HEK293 (cell line): ENCODE measurements around the gene NRG2.

Source experiments
- CTCF ChIA-PET: fragments of 350-600 bp; formaldehyde crosslinking; extraction: SDS; loops from one replicate; lab custom pipeline; 2021; ENCODE audit warnings: antibody characterized with exemption; lab: Yijun Ruan, JAX
- POLR2A ChIA-PET: fragments of 300-600 bp; formaldehyde crosslinking; extraction: SDS; loops from one replicate; lab custom pipeline; 2020; ENCODE audit warnings: antibody characterized with exemption, inconsistent platforms; lab: Yijun Ruan, JAX
- H3K27ac ChIP-seq: fragments of 200-500 bp; sonication (Bioruptor generic); 2 replicates; pipeline ENCODE4 v1.5.1; 2014; ENCODE audit warnings: low read depth, low read length, control low read depth, inconsistent platforms; ENCODE audit errors: extremely low read depth
- H3K36me3 ChIP-seq, 2 experiments: fragments of 200-500 bp in 1 of 2; sonication (Bioruptor generic) in 1 of 2; 1 replicate in 1 of 2; 2 replicates in 1 of 2; pipeline ENCODE4 v1.5.1; 2014 to 2017; ENCODE audit warnings: inconsistent platforms in 2 of 2, low read length in 2 of 2; ENCODE audit not compliant: control insufficient read depth in 2 of 2, insufficient read depth in 1 of 2
- H3K4me1 ChIP-seq: fragments of 200-500 bp; sonication (Bioruptor generic); 2 replicates; pipeline ENCODE4 v1.5.1; 2014; ENCODE audit warnings: mild to moderate bottlenecking, low read length, inconsistent platforms; ENCODE audit not compliant: control insufficient read depth, insufficient read depth
- H3K4me3 ChIP-seq: 2 replicates; pipeline ENCODE4 v1.5.1; 2011; ENCODE audit warnings: low read depth, mild to moderate bottlenecking, control low read depth, low read length, moderate library complexity
- H3K9me3 ChIP-seq: fragments of 200-500 bp; sonication (Bioruptor generic); 2 replicates; pipeline ENCODE4 v1.5.1; 2014; ENCODE audit warnings: low read depth, low read length, inconsistent platforms; ENCODE audit not compliant: control insufficient read depth, insufficient read depth
- OVOL3 ChIP-seq: fragments of 450-650 bp; formaldehyde crosslinking; IDR thresholded peaks from 2 replicates; pipeline ENCODE4 v1.5.1; 2016; ENCODE audit warnings: missing biosample characterization, missing genetic modification characterization
- SP2 ChIP-seq: fragments of 450-650 bp; formaldehyde crosslinking; IDR thresholded peaks from 2 replicates; pipeline ENCODE4 v1.5.1; 2016; ENCODE audit warnings: missing biosample characterization, missing genetic modification characterization
- ZBTB17 ChIP-seq: fragments of 450-650 bp; formaldehyde crosslinking; IDR thresholded peaks from 2 replicates; pipeline ENCODE4 v1.5.1; 2016; ENCODE audit warnings: missing biosample characterization, missing genetic modification characterization
- ZBTB20 ChIP-seq: fragments of 450-650 bp; formaldehyde crosslinking; IDR thresholded peaks from 2 replicates; pipeline ENCODE4 v1.5.1; 2016; ENCODE audit warnings: missing biosample characterization, missing genetic modification characterization
- ZBTB48 ChIP-seq: fragments of 450-650 bp; formaldehyde crosslinking; IDR thresholded peaks from 2 replicates; pipeline ENCODE4 v1.5.1; 2016; ENCODE audit warnings: missing biosample characterization, missing genetic modification characterization
- ZNF16 ChIP-seq: fragments of 450-650 bp; formaldehyde crosslinking; IDR thresholded peaks from 2 replicates; pipeline ENCODE4 v1.5.1; 2016; ENCODE audit warnings: low read depth, missing biosample characterization, missing genetic modification characterization
- ZNF174 ChIP-seq: fragments of 450-650 bp; formaldehyde crosslinking; IDR thresholded peaks from 2 replicates; pipeline ENCODE4 v1.5.0; 2017; ENCODE audit warnings: missing biosample characterization, mild to moderate bottlenecking, missing genetic modification characterization
- ZNF311 ChIP-seq: fragments of 450-650 bp; formaldehyde crosslinking; IDR thresholded peaks from 2 replicates; pipeline ENCODE4 v1.5.1; 2017; ENCODE audit warnings: missing biosample characterization, missing genetic modification characterization, borderline replicate concordance
- ZNF433 ChIP-seq: fragments of 450-650 bp; formaldehyde crosslinking; IDR thresholded peaks from 2 replicates; pipeline ENCODE4 v1.5.1; 2016; ENCODE audit warnings: missing biosample characterization, missing genetic modification characterization, low read depth
- ZNF501 ChIP-seq: fragments of 450-650 bp; formaldehyde crosslinking; IDR thresholded peaks from 2 replicates; pipeline ENCODE4 v1.5.1; 2016; ENCODE audit warnings: missing biosample characterization, missing genetic modification characterization
- ZNF514 ChIP-seq: fragments of 450-650 bp; formaldehyde crosslinking; IDR thresholded peaks from 2 replicates; pipeline ENCODE4 v1.5.1; 2016; ENCODE audit warnings: missing biosample characterization, missing genetic modification characterization
- ZNF521 ChIP-seq: fragments of 450-650 bp; formaldehyde crosslinking; IDR thresholded peaks from 2 replicates; pipeline ENCODE4 v1.5.1; 2017; ENCODE audit warnings: missing biosample characterization, mild to moderate bottlenecking, missing genetic modification characterization
- ZNF529 ChIP-seq: fragments of 450-650 bp; formaldehyde crosslinking; IDR thresholded peaks from 2 replicates; pipeline ENCODE4 v1.5.1; 2017; ENCODE audit warnings: missing genetic modification characterization, missing biosample characterization; ENCODE audit not compliant: insufficient replicate concordance
- ZNF530 ChIP-seq: fragments of 450-650 bp; formaldehyde crosslinking; IDR thresholded peaks from 2 replicates; pipeline ENCODE4 v1.5.1; 2016; ENCODE audit warnings: low read depth, missing biosample characterization, missing genetic modification characterization
- ZNF561 ChIP-seq: fragments of 450-650 bp; IDR thresholded peaks from 2 replicates; pipeline ENCODE4 v1.5.1; 2018; ENCODE audit warnings: missing biosample characterization, missing genetic modification characterization, borderline replicate concordance
- ZNF585B ChIP-seq: fragments of 450-650 bp; formaldehyde crosslinking; IDR thresholded peaks from 2 replicates; pipeline ENCODE4 v1.5.1; 2016; ENCODE audit warnings: missing biosample characterization, missing genetic modification characterization
- ZNF701 ChIP-seq: fragments of 450-650 bp; formaldehyde crosslinking; IDR thresholded peaks from 2 replicates; pipeline ENCODE4 v1.5.1; 2016; ENCODE audit warnings: missing biosample characterization, missing genetic modification characterization
- ZNF768 ChIP-seq: fragments of 450-650 bp; formaldehyde crosslinking; IDR thresholded peaks from 2 replicates; pipeline ENCODE4 v1.5.1; 2018; ENCODE audit warnings: missing biosample characterization, mild to moderate bottlenecking, missing genetic modification characterization
- ZNF792 ChIP-seq: fragments of 450-650 bp; formaldehyde crosslinking; IDR thresholded peaks from 2 replicates; pipeline ENCODE4 v1.5.1; 2016; ENCODE audit warnings: missing biosample characterization, missing genetic modification characterization
- ZSCAN30 ChIP-seq: fragments of 450-650 bp; IDR thresholded peaks from 2 replicates; pipeline ENCODE4 v1.5.1; 2018; ENCODE audit warnings: missing biosample characterization, mild to moderate bottlenecking, missing genetic modification characterization, moderate library complexity
- TF ChIP-seq, protein P1 (sequence below): fragments of 450-650 bp; formaldehyde crosslinking; IDR thresholded peaks from 2 replicates; pipeline ENCODE4 v1.5.1; 2016; ENCODE audit warnings: missing biosample characterization, missing genetic modification characterization
- TF ChIP-seq, protein P2 (sequence below): fragments of 450-650 bp; formaldehyde crosslinking; IDR thresholded peaks from 2 replicates; pipeline ENCODE4 v1.5.1; 2017; ENCODE audit warnings: missing biosample characterization, mild to moderate bottlenecking, missing genetic modification characterization, moderate library complexity
- TF ChIP-seq, protein P3 (sequence below): fragments of 450-650 bp; formaldehyde crosslinking; IDR thresholded peaks from 2 replicates; pipeline ENCODE4 v1.5.1; 2016; ENCODE audit warnings: missing biosample characterization, missing genetic modification characterization
- TF ChIP-seq, protein P4 (sequence below): fragments of 450-650 bp; formaldehyde crosslinking; IDR thresholded peaks from 2 replicates; pipeline ENCODE4 v1.5.1; 2016; ENCODE audit warnings: missing biosample characterization, missing genetic modification characterization, borderline replicate concordance
- TF ChIP-seq, protein P5 (sequence below): fragments of 450-650 bp; formaldehyde crosslinking; IDR thresholded peaks from 2 replicates; pipeline ENCODE4 v1.5.1; 2016; ENCODE audit warnings: missing biosample characterization, missing genetic modification characterization

The NRG2 gene

DNA sequence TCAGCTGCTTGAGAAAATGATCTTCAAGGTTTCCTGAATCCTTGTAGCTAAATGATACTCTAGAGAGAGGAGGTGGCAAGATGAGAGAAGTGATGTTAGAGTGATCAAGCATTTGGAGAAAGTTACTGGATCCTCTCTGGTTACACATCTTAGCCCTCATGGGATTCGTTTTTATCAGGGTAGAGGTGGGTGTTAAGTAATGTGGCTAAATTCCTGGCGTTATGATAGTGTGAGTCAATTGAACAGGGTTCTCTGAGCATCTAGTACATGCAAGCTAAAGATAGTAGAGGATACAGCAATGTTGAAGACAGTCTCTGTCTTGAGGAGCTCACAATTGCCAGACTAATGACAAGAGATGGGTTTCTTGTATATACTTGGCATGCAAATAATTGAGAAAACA lies 123.8 kb downstream of the NRG2 start:
- Histone ChIP-seq H3K36me3 (no peaks in the 10 kb centered on the region), H3K9me3 (no peaks in the 10 kb centered on the region), H3K4me3 (no peak overlapping the region), H3K27ac (no peak overlapping the region), H3K4me1 (no peaks in the 10 kb centered on the region)
- CTCF ChIA-PET: interaction anchor here (0.6 to 3.0 kb wide), 3 partner anchors 49 to 595 kb away, joined by 3 to 18 read pairs (median 3); no protein-coding TSS in a partner anchor
- POLR2A ChIA-PET: no interaction called here
- TF ChIP-seq ZNF561 (tag by site-specific recombination): no peak
- TF ChIP-seq ZNF433 (tag by site-specific recombination): no peak
- no peak for TF ChIP-seq ZNF16 (tag by site-specific recombination)
- TF ChIP-seq, protein P1, sequence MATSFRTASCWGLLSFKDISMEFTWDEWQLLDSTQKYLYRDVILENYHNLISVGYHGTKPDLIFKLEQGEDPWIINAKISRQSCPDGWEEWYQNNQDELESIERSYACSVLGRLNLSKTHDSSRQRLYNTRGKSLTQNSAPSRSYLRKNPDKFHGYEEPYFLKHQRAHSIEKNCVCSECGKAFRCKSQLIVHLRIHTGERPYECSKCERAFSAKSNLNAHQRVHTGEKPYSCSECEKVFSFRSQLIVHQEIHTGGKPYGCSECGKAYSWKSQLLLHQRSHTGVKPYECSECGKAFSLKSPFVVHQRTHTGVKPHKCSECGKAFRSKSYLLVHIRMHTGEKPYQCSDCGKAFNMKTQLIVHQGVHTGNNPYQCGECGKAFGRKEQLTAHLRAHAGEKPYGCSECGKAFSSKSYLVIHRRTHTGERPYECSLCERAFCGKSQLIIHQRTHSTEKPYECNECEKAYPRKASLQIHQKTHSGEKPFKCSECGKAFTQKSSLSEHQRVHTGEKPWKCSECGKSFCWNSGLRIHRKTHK: no peak
- TF ChIP-seq ZNF501: no peak
- no peak for TF ChIP-seq SP2
- TF ChIP-seq ZNF792 (tag by site-specific recombination): no peak
- TF ChIP-seq, protein P2, sequence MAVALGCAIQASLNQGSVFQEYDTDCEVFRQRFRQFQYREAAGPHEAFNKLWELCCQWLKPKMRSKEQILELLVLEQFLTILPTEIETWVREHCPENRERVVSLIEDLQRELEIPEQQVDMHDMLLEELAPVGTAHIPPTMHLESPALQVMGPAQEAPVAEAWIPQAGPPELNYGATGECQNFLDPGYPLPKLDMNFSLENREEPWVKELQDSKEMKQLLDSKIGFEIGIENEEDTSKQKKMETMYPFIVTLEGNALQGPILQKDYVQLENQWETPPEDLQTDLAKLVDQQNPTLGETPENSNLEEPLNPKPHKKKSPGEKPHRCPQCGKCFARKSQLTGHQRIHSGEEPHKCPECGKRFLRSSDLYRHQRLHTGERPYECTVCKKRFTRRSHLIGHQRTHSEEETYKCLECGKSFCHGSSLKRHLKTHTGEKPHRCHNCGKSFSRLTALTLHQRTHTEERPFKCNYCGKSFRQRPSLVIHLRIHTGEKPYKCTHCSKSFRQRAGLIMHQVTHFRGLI (tag by site-specific recombination): no peak
- no peak for TF ChIP-seq ZNF311
- TF ChIP-seq ZNF585B (tag by site-specific recombination): no peak
- no peak for TF ChIP-seq ZBTB17 (tag by site-specific recombination)
- no peak for TF ChIP-seq ZNF174 (tag by site-specific recombination)
- TF ChIP-seq, protein P3, sequence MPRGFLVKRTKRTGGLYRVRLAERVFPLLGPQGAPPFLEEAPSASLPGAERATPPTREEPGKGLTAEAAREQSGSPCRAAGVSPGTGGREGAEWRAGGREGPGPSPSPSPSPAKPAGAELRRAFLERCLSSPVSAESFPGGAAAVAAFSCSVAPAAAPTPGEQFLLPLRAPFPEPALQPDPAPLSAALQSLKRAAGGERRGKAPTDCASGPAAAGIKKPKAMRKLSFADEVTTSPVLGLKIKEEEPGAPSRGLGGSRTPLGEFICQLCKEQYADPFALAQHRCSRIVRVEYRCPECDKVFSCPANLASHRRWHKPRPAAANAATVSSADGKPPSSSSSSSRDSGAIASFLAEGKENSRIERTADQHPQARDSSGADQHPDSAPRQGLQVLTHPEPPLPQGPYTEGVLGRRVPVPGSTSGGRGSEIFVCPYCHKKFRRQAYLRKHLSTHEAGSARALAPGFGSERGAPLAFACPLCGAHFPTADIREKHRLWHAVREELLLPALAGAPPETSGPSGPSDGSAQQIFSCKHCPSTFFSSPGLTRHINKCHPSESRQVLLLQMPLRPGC: no peak
- TF ChIP-seq ZNF530 (tag by site-specific recombination): no peak
- TF ChIP-seq ZNF768: no peak
- TF ChIP-seq ZBTB20 (tag by site-specific recombination): no peak
- TF ChIP-seq ZNF521 (tag by site-specific recombination): no peak

DNA sequence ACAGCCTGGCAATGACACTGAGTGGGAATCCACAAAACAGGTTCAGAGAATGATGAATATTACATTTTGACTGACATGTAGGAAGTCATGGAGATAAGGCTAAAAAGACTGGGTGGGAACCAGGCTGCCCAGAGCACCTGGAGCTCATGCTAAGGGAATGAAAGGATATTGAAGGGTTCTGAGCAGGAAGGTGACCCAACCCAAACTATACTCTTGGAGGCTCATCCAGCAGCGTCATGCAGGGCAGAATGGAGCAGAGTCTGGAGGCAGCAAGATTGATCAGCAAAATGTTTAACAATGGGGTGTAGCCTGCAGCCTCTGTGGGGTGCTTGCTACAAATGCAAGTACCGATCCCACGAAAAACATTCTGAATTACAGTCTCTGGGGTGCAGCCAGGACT lies 127.3 kb downstream of the NRG2 start:
- H3K4me3 ChIP-seq: no peak overlapping the region
- ChIA-PET POLR2A (interaction anchor here (0.6 kb wide), 2 partner anchors 12 to 35 kb away, joined by 4 to 6 read pairs; no protein-coding TSS in a partner anchor), CTCF (interaction anchor here (1.8 kb wide), 1 partner anchor 53 kb away, joined by 8 read pairs; no protein-coding TSS in a partner anchor)
- TF ChIP-seq ZNF792 (tag by site-specific recombination) (no peak), ZBTB48 (tag by site-specific recombination) (no peak), ZNF529 (tag by site-specific recombination) (no peak), ZSCAN30 (tag by site-specific recombination) (no peak), OVOL3 (tag by site-specific recombination) (no peak), ZNF514 (tag by site-specific recombination) (no peak), ZNF174 (tag by site-specific recombination) (no peak), ZNF701 (no peak)
- TF ChIP-seq, protein P4, sequence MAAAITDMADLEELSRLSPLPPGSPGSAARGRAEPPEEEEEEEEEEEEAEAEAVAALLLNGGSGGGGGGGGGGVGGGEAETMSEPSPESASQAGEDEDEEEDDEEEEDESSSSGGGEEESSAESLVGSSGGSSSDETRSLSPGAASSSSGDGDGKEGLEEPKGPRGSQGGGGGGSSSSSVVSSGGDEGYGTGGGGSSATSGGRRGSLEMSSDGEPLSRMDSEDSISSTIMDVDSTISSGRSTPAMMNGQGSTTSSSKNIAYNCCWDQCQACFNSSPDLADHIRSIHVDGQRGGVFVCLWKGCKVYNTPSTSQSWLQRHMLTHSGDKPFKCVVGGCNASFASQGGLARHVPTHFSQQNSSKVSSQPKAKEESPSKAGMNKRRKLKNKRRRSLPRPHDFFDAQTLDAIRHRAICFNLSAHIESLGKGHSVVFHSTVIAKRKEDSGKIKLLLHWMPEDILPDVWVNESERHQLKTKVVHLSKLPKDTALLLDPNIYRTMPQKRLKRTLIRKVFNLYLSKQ (tag by site-specific recombination): no peak
- TF ChIP-seq, protein P1: no peak
- TF ChIP-seq, protein P5, sequence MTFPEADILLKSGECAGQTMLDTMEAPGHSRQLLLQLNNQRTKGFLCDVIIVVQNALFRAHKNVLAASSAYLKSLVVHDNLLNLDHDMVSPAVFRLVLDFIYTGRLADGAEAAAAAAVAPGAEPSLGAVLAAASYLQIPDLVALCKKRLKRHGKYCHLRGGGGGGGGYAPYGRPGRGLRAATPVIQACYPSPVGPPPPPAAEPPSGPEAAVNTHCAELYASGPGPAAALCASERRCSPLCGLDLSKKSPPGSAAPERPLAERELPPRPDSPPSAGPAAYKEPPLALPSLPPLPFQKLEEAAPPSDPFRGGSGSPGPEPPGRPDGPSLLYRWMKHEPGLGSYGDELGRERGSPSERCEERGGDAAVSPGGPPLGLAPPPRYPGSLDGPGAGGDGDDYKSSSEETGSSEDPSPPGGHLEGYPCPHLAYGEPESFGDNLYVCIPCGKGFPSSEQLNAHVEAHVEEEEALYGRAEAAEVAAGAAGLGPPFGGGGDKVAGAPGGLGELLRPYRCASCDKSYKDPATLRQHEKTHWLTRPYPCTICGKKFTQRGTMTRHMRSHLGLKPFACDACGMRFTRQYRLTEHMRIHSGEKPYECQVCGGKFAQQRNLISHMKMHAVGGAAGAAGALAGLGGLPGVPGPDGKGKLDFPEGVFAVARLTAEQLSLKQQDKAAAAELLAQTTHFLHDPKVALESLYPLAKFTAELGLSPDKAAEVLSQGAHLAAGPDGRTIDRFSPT (tag by site-specific recombination): no peak
- H3K36me3 ChIP-seq: no peaks in the 10 kb centered on the region
- H3K4me1 ChIP-seq: no peaks in the 10 kb centered on the region
- no peak overlapping the region for H3K27ac ChIP-seq
- no peaks in the 10 kb centered on the region for H3K9me3 ChIP-seq
